ENCODE results near the gene ATAD3C. TPM values are rescaled to one million over a fixed set of nuclear protein-coding genes. Genes with fewer than 3 reads are reported as not detected.
"Not testable (repeated sequence)": the region's sequence is repeated elsewhere in the genome, so short reads cannot be mapped to it uniquely, and the experiment has no call there.

Gene ATAD3C
- total and polyA plus RNA-seq, 2 experiments from 2014 or later, result 0.45 to 1.3 TPM

DNA sequence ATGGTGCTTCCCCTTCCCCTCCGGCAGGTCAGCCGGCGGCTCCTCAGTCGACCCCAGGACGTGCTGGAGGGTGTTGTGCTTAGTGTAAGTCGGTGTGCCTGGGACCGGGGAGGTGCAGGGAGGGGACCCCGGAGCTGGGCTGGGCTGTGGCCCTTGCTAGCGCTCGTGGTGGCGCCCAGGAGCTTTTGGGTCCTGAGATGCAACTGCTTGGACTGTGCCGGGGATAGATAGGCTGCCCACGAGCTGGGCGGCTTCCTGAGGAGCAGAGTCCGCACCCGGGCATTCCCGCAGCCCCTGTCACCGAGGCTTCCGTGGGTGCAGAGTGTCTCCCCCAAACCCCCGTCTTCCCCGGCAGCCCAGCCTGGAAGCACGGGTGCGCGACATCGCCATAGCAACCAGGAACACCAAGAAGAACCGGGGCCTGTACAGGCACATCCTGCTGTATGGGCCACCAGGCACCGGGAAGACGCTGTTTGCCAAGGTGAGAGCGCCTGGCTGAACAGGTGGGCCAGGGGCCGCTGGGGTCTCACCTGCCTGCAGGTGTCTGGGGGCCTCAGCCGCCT is 36.3 kb downstream of the ATAD3C start:
- not testable (repeated sequence) for H3K79me2 ChIP-seq (replicated peaks; ENCODE audit: insufficient read depth); H3K4me3 ChIP-seq; H3K27ac ChIP-seq (ENCODE audit: low read depth); H3F3A ChIP-seq (replicated peaks; ENCODE audit: low read depth); H4K20me1 ChIP-seq (replicated peaks; ENCODE audit: insufficient read depth); H3K4me2 ChIP-seq; H3K27ac Mint-ChIP-seq; H3K9me2 ChIP-seq (ENCODE audit: insufficient read depth); H3K4me3 Mint-ChIP-seq; H3K27me3 ChIP-seq (ENCODE audit: insufficient read depth); H2AFZ ChIP-seq; H3K9me3 Mint-ChIP-seq; ATAC-seq; H3K4me1 ChIP-seq (ENCODE audit: insufficient read depth); H3K4me1 Mint-ChIP-seq; DNase-seq (ENCODE audit: low spot score); H3K27me3 Mint-ChIP-seq (ENCODE audit: insufficient read depth, low read depth, poor library complexity)
- H3K36me3 ChIP-seq (ENCODE audit: insufficient read depth), result peaks cover 22% of the 10 kb centered on the region
- peaks cover 68% of the 10 kb centered on the region for H3K36me3 Mint-ChIP-seq (ENCODE audit: low read depth)

DNA sequence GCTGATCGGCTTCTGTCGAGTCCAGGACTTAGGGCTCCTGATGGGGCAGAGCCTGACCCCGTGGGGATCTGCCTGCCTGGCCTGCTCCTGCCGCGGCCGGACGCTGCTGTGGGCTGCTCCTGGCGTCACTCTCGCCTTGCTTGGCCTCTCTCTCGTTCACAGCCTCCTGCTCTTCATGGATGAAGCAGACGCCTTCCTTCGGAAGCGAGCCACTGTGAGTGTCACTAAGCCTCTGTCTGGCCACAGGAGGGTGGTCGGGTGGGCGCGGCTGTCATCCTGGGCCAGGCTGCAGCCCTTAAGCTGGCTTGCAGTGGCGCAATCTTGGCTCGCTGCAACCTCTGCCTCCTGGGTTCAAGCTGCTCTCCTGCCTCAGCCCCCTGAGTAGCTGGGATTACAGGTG is 38.2 kb downstream of the ATAD3C start:
- H3K27ac ChIP-seq (ENCODE audit: low read depth), result no peak overlapping the region
- ATAC-seq, result no peak
- no peaks in the 10 kb centered on the region for H3K4me1 ChIP-seq (ENCODE audit: insufficient read depth)
- peaks cover 74% of the 10 kb centered on the region for H3K36me3 Mint-ChIP-seq (ENCODE audit: low read depth)
- DNase-seq (ENCODE audit: low spot score), result no peak
- no peaks in the 10 kb centered on the region for H3K79me2 ChIP-seq (replicated peaks; ENCODE audit: insufficient read depth)
- no peaks in the 10 kb centered on the region; the same call in 2 of the 3 replicates for H3K9me3 Mint-ChIP-seq
- H3K27me3 ChIP-seq (ENCODE audit: insufficient read depth), result no peaks in the 10 kb centered on the region
- no peaks in the 10 kb centered on the region for H3K4me1 Mint-ChIP-seq
- H3K9me2 ChIP-seq (ENCODE audit: insufficient read depth), result no peaks in the 10 kb centered on the region
- no peak overlapping the region for H3K4me2 ChIP-seq
- peaks cover 21% of the 10 kb centered on the region for H3K36me3 ChIP-seq (ENCODE audit: insufficient read depth)
- no peak overlapping the region for H3K27ac Mint-ChIP-seq
- H3K4me3 Mint-ChIP-seq, result no peak overlapping the region
- H2AFZ ChIP-seq, result no peak overlapping the region
- 0 out of 2 replicates have a peak, but pooled peaks cover 3% of the 10 kb centered on the region for H4K20me1 ChIP-seq (replicated peaks; ENCODE audit: insufficient read depth)
- H3K27me3 Mint-ChIP-seq (ENCODE audit: insufficient read depth, low read depth, poor library complexity), result peaks cover 2% of the 10 kb centered on the region
- H3K4me3 ChIP-seq, result no peak overlapping the region
- 0 out of 2 replicates have a peak, but pooled peaks cover 11% of the 10 kb centered on the region for H3F3A ChIP-seq (replicated peaks; ENCODE audit: low read depth)
- no peak for TF ChIP-seq EZH2phosphoT487 (IDR thresholded peaks at IDR 0.05; ENCODE audit: unreplicated experiment)
- no peak for TF ChIP-seq POLR2AphosphoS5 (IDR thresholded peaks at IDR 0.05; ENCODE audit: low read depth)
- no peak for TF ChIP-seq NANOG (IDR thresholded peaks at IDR 0.05; ENCODE audit: borderline replicate concordance)
- no peak for TF ChIP-seq EZH2 (IDR thresholded peaks at IDR 0.05; ENCODE audit: low read depth, unreplicated experiment)
- TF ChIP-seq ZNF331 (CRISPR knock-in tag; IDR thresholded peaks at IDR 0.05; ENCODE audit: low read depth), result no peak
- no peak for TF ChIP-seq STAT1 (IDR thresholded peaks at IDR 0.05; ENCODE audit: unreplicated experiment)
- no peak for TF ChIP-seq ZNF114 (CRISPR knock-in tag; IDR thresholded peaks at IDR 0.05)
- TF ChIP-seq CTCF (conservative IDR thresholded peaks at IDR 0.05; ENCODE audit: low read depth in 2 of 2), result no peak
- TF ChIP-seq ETS1 (IDR thresholded peaks at IDR 0.05), result no peak
- TF ChIP-seq, protein P1, sequence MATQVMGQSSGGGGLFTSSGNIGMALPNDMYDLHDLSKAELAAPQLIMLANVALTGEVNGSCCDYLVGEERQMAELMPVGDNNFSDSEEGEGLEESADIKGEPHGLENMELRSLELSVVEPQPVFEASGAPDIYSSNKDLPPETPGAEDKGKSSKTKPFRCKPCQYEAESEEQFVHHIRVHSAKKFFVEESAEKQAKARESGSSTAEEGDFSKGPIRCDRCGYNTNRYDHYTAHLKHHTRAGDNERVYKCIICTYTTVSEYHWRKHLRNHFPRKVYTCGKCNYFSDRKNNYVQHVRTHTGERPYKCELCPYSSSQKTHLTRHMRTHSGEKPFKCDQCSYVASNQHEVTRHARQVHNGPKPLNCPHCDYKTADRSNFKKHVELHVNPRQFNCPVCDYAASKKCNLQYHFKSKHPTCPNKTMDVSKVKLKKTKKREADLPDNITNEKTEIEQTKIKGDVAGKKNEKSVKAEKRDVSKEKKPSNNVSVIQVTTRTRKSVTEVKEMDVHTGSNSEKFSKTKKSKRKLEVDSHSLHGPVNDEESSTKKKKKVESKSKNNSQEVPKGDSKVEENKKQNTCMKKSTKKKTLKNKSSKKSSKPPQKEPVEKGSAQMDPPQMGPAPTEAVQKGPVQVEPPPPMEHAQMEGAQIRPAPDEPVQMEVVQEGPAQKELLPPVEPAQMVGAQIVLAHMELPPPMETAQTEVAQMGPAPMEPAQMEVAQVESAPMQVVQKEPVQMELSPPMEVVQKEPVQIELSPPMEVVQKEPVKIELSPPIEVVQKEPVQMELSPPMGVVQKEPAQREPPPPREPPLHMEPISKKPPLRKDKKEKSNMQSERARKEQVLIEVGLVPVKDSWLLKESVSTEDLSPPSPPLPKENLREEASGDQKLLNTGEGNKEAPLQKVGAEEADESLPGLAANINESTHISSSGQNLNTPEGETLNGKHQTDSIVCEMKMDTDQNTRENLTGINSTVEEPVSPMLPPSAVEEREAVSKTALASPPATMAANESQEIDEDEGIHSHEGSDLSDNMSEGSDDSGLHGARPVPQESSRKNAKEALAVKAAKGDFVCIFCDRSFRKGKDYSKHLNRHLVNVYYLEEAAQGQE (IDR thresholded peaks at IDR 0.05; ENCODE audit: unreplicated experiment), result no peak

Measured in GM23338 (cell line).